PC-3 (cell line): Measurements from ENCODE around the gene SAMD3.

Experiments used
- CTCF ChIP-seq: fragments of 300-600 bp; sonication (generic); conservative IDR thresholded peaks from 2 replicates; pipeline ENCODE4 v1.5.1; 2017; ENCODE audit warnings: antibody characterized with exemption, low read depth, mild to moderate bottlenecking, low read length
- EZH2 ChIP-seq: fragments of 300-600 bp; sonication (generic); IDR thresholded peaks from one replicate; pipeline ENCODE4 v1.6.1; 2017; ENCODE audit warnings: antibody characterized with exemption, mild to moderate bottlenecking, low read length; ENCODE audit not compliant: unreplicated experiment
- EZH2phosphoT487 ChIP-seq: fragments of 300-600 bp; sonication (generic); IDR thresholded peaks from 2 replicates; pipeline ENCODE4 v1.6.1; 2018; ENCODE audit warnings: mild to moderate bottlenecking, antibody characterized with exemption, low read length, borderline replicate concordance

GRCh38 chr6:130216620-130217019 is 6.1 kb downstream of the SAMD3 start:
- TF ChIP-seq CTCF (no peak), EZH2phosphoT487 (no peak), EZH2 (no peak)
